ENCODE results near the gene ZBTB34.

Gene ZBTB34

DNA sequence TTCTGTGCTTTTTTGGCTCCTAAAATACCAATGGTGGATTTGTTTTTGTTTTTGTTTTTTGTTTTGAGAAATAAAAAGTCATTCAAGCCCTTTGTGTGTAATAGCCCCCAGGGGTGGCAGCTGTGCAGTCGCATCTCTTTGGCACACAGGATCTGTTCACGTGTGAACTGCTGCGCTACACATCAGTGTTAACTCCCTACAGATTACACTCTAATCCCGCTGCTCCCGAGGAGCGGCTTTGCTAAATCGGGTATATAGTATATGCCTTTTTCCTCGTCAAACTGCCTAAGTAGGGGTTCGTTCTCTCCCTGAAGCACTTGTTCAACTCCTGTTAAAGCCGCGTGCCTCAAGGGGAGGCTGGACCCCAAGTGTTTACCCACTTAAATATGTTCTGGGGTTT lies 22.3 kb downstream of the ZBTB34 start:
- H3K9me3 ChIP-seq (ENCODE audit: insufficient read depth, low read depth, low read length), result no peaks in the 10 kb centered on the region
- no peak overlapping the region for H3K4me3 ChIP-seq (ENCODE audit: low read length)
- H3K9ac ChIP-seq (ENCODE audit: low read depth, low read length), result no peak overlapping the region
- H3K4me1 ChIP-seq (ENCODE audit: insufficient read depth, low read length), result no peaks in the 10 kb centered on the region; the same call in 1 of the 2 replicates
- no peak overlapping the region for H3K27ac ChIP-seq (ENCODE audit: low read length)
- H3K36me3 ChIP-seq (ENCODE audit: insufficient read depth, low read depth, low read length), result peaks cover 33% of the 10 kb centered on the region
- no peaks in the 10 kb centered on the region for H3K27me3 ChIP-seq (ENCODE audit: insufficient read depth, low read length)

DNA sequence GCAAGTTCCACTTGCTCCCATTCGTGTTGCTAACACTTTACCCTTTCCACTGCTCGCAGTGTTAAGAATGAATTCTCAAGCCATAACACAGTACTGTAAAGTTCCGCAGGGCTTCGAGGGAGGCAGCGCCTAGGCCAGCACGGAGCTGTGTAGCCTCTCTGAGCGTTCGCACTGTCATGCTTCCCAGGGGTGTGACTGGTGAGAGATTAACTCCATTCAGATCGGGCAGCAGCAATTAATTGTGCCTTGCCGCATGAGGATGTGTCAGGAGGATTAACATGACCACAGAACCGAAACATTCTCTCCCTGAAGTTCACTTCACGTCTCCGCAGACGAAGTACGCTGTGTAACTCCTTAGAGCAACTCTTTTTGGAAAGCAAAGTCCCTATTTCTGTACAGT lies 23.2 kb downstream of the ZBTB34 start:
- no peaks in the 10 kb centered on the region; the same call in 1 of the 2 replicates for H3K4me1 ChIP-seq (ENCODE audit: insufficient read depth, low read length)
- no peaks in the 10 kb centered on the region for H3K9me3 ChIP-seq (ENCODE audit: insufficient read depth, low read depth, low read length)
- H3K9ac ChIP-seq (ENCODE audit: low read depth, low read length), result no peak overlapping the region
- no peaks in the 10 kb centered on the region for H3K27me3 ChIP-seq (ENCODE audit: insufficient read depth, low read length)
- no peak overlapping the region for H3K27ac ChIP-seq (ENCODE audit: low read length)
- H3K36me3 ChIP-seq (ENCODE audit: insufficient read depth, low read depth, low read length), result peaks cover 33% of the 10 kb centered on the region
- no peak overlapping the region for H3K4me3 ChIP-seq (ENCODE audit: low read length)

DNA sequence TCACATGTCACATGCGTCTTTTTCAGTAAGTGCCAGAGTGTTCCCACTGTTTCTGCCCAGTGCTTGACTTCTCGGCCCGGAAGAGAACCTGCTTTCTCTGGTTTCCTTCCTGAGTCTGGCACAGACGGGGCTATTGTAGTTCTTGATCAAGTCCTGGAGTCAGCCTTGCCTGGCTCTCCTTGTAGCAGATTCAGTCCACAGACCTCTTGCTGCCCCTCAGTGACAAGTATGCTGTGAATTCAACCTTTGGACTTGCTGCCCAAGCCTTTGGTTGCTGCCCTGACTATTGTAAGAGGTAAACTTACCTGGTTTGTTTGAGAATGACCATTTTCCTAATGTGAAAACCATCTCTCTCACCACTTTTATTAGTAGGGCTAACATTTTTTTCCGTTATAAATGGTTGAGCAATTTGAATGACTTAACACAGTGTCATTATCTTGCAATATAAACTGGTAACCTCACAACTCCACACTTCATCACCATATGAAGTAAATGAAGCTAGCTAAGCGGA lies 24.7 kb downstream of the ZBTB34 start:
- Histone ChIP-seq H3K36me3 (ENCODE audit: insufficient read depth, low read depth, low read length) (peaks cover 21% of the 10 kb centered on the region), H3K9ac (ENCODE audit: low read depth, low read length) (no peak overlapping the region), H3K4me3 (ENCODE audit: low read length) (no peak overlapping the region), H3K27me3 (ENCODE audit: insufficient read depth, low read length) (no peaks in the 10 kb centered on the region), H3K27ac (ENCODE audit: low read length) (no peak overlapping the region), H3K4me1 (ENCODE audit: insufficient read depth, low read length) (no peaks in the 10 kb centered on the region; the same call in 1 of the 2 replicates), H3K9me3 (ENCODE audit: insufficient read depth, low read depth, low read length) (no peaks in the 10 kb centered on the region)

DNA sequence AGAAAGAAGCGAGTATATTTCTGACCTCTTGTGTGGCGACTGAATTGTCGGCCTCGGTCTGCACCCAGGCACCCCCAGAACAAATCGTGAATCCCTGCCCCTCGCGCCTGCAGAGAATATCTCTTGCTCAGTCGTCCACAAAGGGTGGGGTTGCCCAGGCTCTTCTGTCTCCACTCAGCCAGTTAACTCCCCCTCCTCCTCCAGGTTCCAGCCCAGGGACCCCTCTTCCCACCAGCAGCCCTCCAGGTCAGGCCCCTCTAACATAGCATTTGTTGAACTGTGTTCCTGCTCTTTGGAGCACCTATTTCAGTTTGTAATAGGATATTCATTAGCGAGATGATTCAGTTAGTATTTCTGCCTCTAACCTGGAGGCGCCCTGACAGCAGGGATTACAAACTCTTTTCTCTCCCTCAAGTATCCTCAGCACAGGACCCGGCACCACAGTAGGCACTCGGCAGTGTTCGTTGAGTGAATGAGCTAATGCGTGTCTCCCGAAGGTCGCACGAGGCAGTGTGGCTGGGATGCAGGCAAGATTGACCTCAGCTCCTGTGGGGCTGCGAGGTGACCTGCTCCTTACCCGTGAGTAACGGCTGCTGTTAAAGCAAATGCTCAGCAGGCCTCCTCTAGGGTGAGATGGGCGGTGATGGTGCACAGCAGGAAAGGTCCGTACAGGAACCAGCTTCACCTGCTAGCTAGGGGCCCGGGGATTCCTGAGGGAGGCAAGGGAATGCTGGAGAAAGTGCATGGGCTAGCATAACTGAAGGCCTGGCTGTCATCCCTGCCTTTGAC lies 25.8 kb downstream of the ZBTB34 start:
- H3K4me1 ChIP-seq (ENCODE audit: insufficient read depth, low read length), result no peaks in the 10 kb centered on the region; the same call in 1 of the 2 replicates
- peaks cover 12% of the 10 kb centered on the region; the same call in 1 of the 2 replicates for H3K36me3 ChIP-seq (ENCODE audit: insufficient read depth, low read depth, low read length)
- H3K9ac ChIP-seq (ENCODE audit: low read depth, low read length), result no peak overlapping the region
- H3K9me3 ChIP-seq (ENCODE audit: insufficient read depth, low read depth, low read length), result no peaks in the 10 kb centered on the region
- no peak overlapping the region for H3K27ac ChIP-seq (ENCODE audit: low read length)
- no peaks in the 10 kb centered on the region for H3K27me3 ChIP-seq (ENCODE audit: insufficient read depth, low read length)
- H3K4me3 ChIP-seq (ENCODE audit: low read length), result no peak overlapping the region

DNA sequence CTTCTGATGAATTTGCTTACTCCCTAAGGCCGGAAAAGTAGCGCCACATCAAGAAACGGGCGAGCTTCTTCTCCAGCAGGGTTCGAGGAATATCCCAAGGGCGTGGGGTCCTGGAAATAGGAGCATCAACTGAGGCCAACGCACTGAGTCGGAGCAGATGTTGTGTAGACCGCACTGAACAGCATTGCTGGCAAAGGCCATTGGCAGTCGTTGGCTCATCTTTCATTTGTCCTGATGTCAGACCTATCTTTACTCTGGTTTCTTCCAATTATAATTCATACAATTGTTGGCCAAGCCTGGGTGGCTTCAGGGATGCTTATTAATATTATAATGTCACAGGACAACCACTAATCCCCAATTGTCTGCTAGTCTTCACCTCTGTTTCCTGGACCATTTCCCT lies 26.5 kb downstream of the ZBTB34 start:
- Histone ChIP-seq H3K9ac (ENCODE audit: low read depth, low read length) (no peak overlapping the region), H3K27me3 (ENCODE audit: insufficient read depth, low read length) (no peaks in the 10 kb centered on the region), H3K4me1 (ENCODE audit: insufficient read depth, low read length) (no peaks in the 10 kb centered on the region; the same call in 1 of the 2 replicates), H3K4me3 (ENCODE audit: low read length) (no peak overlapping the region), H3K9me3 (ENCODE audit: insufficient read depth, low read depth, low read length) (no peaks in the 10 kb centered on the region), H3K27ac (ENCODE audit: low read length) (no peak overlapping the region), H3K36me3 (ENCODE audit: insufficient read depth, low read depth, low read length) (peaks cover 7% of the 10 kb centered on the region; the same call in 1 of the 2 replicates)

DNA sequence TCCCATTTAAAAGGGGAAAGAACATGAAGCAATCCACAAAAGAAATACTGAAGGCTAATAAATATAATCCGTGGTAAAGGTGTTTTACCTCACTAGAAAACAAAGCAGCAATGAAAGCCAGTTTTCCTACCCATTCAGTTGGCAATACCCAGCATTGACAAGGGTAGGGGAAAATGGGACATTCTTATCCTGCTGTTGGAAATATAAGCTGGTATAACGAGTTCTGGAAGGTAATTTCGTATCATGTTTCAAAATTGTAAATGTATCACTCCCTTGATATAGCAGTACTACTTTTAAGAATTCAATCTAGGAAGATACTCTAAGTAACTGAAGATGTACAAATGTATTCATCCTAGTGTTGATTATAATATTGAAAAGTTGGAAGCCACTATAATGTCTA lies 31.2 kb downstream of the ZBTB34 start:
- no peaks in the 10 kb centered on the region for H3K27me3 ChIP-seq (ENCODE audit: insufficient read depth, low read length)
- H3K4me3 ChIP-seq (ENCODE audit: low read length), result no peak overlapping the region
- H3K9me3 ChIP-seq (ENCODE audit: insufficient read depth, low read depth, low read length), result no peaks in the 10 kb centered on the region
- no peak overlapping the region for H3K9ac ChIP-seq (ENCODE audit: low read depth, low read length)
- no peaks in the 10 kb centered on the region for H3K36me3 ChIP-seq (ENCODE audit: insufficient read depth, low read depth, low read length)
- H3K27ac ChIP-seq (ENCODE audit: low read length), result no peak overlapping the region
- H3K4me1 ChIP-seq (ENCODE audit: insufficient read depth, low read length), result no peaks in the 10 kb centered on the region

DNA sequence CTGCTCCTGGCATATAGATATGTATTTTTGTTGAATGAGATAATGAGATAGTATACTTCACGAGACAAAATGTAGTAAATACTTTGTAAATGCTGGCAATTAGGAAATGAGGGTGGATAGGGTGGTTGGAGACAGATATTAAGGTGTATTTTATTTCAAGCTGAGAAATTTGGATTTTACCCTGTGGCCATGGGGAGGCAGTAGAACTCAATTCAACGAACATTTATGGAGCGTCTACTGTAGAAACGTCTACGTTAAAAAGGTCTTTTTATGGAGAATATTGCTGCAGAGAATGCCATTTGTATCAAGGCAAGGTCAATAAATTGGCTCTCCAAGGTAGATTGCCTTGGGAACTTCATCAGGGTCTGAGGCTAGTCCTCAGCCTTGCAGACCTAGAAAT lies 32.6 kb downstream of the ZBTB34 start:
- Histone ChIP-seq H3K4me1 (ENCODE audit: insufficient read depth, low read length) (no peaks in the 10 kb centered on the region), H3K9me3 (ENCODE audit: insufficient read depth, low read depth, low read length) (no peaks in the 10 kb centered on the region), H3K9ac (ENCODE audit: low read depth, low read length) (no peak overlapping the region), H3K27ac (ENCODE audit: low read length) (no peak overlapping the region), H3K27me3 (ENCODE audit: insufficient read depth, low read length) (no peaks in the 10 kb centered on the region), H3K4me3 (ENCODE audit: low read length) (no peak overlapping the region), H3K36me3 (ENCODE audit: insufficient read depth, low read depth, low read length) (no peaks in the 10 kb centered on the region)

DNA sequence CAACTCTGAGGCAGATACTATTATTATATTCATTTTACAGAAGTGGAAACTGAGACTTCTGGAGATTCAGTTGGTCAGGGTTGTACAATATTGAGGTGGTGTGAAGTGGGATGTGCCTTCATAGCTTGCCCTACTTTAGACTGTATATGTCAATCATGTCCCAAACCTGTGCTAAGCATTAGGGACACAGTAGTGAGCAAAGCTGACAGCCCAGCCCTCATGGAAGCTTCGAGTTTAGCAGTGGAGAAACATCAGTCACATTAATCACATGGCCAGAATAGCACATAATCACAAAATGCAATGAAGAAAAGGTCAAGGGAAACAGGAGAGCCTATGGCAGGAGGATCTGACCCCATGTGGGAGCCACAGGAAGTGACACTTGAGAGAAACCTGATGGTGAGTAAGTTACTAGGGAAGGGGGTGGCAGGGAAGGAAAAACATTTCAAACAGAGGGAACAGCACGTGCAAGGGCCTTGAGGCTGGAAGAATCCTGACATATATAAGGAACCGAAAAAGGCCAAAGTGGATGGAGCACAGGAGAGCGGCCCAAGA lies 33.7 kb downstream of the ZBTB34 start:
- H3K27me3 ChIP-seq (ENCODE audit: insufficient read depth, low read length), result no peaks in the 10 kb centered on the region
- H3K36me3 ChIP-seq (ENCODE audit: insufficient read depth, low read depth, low read length), result no peaks in the 10 kb centered on the region
- no peak overlapping the region for H3K27ac ChIP-seq (ENCODE audit: low read length)
- no peak overlapping the region for H3K4me3 ChIP-seq (ENCODE audit: low read length)
- H3K4me1 ChIP-seq (ENCODE audit: insufficient read depth, low read length), result no peaks in the 10 kb centered on the region
- no peaks in the 10 kb centered on the region for H3K9me3 ChIP-seq (ENCODE audit: insufficient read depth, low read depth, low read length)
- no peak overlapping the region for H3K9ac ChIP-seq (ENCODE audit: low read depth, low read length)

DNA sequence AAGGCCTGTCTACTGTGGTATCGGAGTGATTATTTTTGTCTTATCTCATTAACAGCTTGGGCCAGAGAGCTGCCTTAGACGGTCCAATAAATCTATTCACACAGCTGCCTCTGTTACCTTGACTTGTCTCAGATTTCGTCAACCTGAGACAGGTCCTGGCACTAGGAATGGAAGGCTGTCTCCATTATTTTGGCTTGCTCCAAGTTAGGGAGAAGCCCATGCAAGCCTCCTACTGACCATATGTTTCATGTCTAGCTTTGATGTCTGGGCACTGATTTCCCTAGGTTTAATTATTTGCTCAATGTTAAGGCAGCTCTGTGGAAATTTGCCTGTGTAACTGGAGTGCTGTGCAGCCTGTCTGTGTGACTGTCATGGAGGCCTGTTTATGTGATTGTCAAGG lies 41.8 kb downstream of the ZBTB34 start:
- Histone ChIP-seq H3K27me3 (ENCODE audit: insufficient read depth, low read length) (no peaks in the 10 kb centered on the region), H3K4me3 (ENCODE audit: low read length) (no peak overlapping the region), H3K9me3 (ENCODE audit: insufficient read depth, low read depth, low read length) (0 out of 2 replicates have a peak, but pooled peaks cover 3% of the 10 kb centered on the region), H3K36me3 (ENCODE audit: insufficient read depth, low read depth, low read length) (no peaks in the 10 kb centered on the region), H3K4me1 (ENCODE audit: insufficient read depth, low read length) (no peaks in the 10 kb centered on the region), H3K27ac (ENCODE audit: low read length) (no peak overlapping the region), H3K9ac (ENCODE audit: low read depth, low read length) (no peak overlapping the region)

DNA sequence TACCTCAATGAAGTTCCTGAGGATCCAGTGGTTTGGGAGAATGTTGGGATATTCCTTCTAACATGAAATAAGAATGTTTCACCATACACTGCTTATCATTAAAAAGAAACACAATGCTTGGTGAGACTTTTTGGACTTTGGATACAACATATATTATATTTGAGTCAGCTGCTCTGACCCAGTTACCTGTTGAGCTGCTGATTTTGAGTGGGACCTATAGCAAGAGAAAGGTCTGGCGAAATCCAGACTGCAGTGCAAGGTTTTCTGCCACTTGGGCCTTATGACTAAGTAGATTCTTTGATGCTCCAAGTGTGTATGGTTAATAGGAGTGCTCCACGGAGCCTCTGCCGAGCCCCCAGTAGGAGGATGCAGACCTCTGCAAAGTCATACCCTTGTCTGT lies 44.1 kb downstream of the ZBTB34 start:
- Histone ChIP-seq H3K27ac (ENCODE audit: low read length) (no peak overlapping the region), H3K36me3 (ENCODE audit: insufficient read depth, low read depth, low read length) (no peaks in the 10 kb centered on the region), H3K4me3 (ENCODE audit: low read length) (no peak overlapping the region), H3K4me1 (ENCODE audit: insufficient read depth, low read length) (no peaks in the 10 kb centered on the region), H3K27me3 (ENCODE audit: insufficient read depth, low read length) (no peaks in the 10 kb centered on the region), H3K9ac (ENCODE audit: low read depth, low read length) (no peak overlapping the region), H3K9me3 (ENCODE audit: insufficient read depth, low read depth, low read length) (0 out of 2 replicates have a peak, but pooled peaks cover 3% of the 10 kb centered on the region)

DNA sequence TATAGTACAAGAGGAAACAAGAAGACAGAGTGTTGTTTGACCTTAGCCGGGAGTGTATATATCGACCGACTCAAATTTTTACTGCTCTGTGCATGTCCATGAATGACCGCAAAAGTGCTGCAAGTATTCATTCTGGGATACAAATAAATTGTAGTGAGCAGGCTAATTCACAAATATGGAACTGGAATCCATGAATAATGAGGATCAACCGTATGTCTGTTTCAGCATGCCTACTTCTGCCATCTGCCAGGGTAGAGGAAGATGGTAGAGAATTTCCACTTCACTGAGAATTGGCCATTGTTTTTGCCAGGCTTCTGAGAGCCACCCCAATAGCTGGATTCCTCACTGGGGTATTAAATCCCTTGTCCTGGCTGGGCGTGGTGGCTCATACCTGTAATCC lies 45.7 kb downstream of the ZBTB34 start:
- Histone ChIP-seq H3K27ac (ENCODE audit: low read length) (no peak overlapping the region), H3K36me3 (ENCODE audit: insufficient read depth, low read depth, low read length) (no peaks in the 10 kb centered on the region), H3K4me3 (ENCODE audit: low read length) (no peak overlapping the region), H3K9ac (ENCODE audit: low read depth, low read length) (no peak overlapping the region), H3K4me1 (ENCODE audit: insufficient read depth, low read length) (no peaks in the 10 kb centered on the region), H3K27me3 (ENCODE audit: insufficient read depth, low read length) (no peaks in the 10 kb centered on the region; the same call in 1 of the 2 replicates), H3K9me3 (ENCODE audit: insufficient read depth, low read depth, low read length) (0 out of 2 replicates have a peak, but pooled peaks cover 3% of the 10 kb centered on the region)

DNA sequence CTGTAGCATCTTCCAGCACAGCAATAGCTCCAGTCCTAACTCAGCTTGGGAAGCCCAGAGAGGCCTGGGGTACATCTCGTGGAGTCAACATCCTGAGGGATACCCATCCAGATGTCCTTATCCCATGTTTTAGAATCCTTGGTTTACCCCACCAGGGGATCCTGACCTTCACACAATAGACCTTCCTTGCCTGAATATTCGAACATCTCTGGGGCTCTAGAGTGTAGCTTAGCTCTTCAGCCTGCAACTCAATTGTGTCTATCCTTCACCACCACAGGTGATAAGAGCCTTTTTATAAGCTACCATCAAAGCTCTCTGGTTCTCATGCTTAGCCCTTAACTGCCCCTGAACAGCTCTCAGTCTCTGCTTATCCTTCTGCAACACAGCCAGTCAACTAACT lies 46.6 kb downstream of the ZBTB34 start:
- H3K4me1 ChIP-seq (ENCODE audit: insufficient read depth, low read length), result no peaks in the 10 kb centered on the region
- H3K27me3 ChIP-seq (ENCODE audit: insufficient read depth, low read length), result peaks cover 5% of the 10 kb centered on the region
- H3K9me3 ChIP-seq (ENCODE audit: insufficient read depth, low read depth, low read length), result no peaks in the 10 kb centered on the region
- no peak overlapping the region for H3K27ac ChIP-seq (ENCODE audit: low read length)
- H3K36me3 ChIP-seq (ENCODE audit: insufficient read depth, low read depth, low read length), result no peaks in the 10 kb centered on the region
- no peak overlapping the region for H3K4me3 ChIP-seq (ENCODE audit: low read length)
- H3K9ac ChIP-seq (ENCODE audit: low read depth, low read length), result no peak overlapping the region

Measured in iPS-20b (cell line).